ENCODE results near the gene ADD1. TPM values are rescaled to one million over a fixed set of nuclear protein-coding genes. Genes with fewer than 3 reads are reported as not detected.

Gene ADD1
- total RNA-seq, 1 experiment from 2014 or later, result 181 TPM

DNA sequence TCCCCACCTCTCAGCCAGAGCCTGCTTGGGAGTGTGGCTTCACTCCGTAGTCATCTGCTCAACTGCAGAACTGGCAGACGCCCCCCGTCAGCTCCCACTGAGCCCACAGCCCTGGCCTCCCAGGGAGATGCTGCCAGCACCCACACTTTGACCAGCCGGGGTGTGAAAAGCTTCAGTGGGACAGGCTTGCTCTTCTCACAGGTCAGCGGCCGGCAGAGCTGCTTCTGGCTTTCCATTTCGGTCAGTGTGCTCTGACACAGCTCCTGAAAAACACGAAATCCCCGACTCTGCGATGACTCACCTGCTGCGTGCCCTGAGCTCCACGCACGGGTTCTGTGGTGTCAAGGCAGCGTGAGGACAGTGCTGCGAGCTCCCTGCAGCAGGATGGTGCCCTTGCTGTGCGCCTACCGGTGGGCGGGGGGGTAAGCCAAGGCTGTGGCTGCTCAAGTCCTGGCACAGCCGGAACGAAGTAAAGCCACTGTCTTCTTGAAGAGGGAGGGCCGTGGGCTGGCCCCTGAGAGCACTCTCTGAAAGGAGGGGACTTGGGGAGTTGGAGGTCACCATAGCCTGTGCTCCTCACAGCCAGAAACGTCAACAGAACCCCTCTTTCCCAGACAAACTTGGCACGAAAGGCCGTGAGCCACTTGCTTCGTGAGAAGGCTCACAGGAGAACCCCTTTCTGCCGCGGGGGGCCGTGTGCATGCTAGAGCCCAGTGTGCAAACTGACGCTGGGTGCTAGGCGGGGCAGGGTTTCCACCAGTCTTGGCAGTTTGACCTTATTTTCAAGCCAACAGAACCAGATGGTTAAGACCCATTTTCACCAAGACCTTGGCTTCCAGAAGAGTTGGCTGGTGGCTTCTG, 96.0 kb downstream of the ADD1 start:
- Histone ChIP-seq H3K9me3 (ENCODE audit: insufficient read depth, low read depth) (no peaks in the 10 kb centered on the region), H3K4me3 (no peak overlapping the region), H3K27me3 (ENCODE audit: insufficient read depth, low read depth) (no peaks in the 10 kb centered on the region), H3K36me3 (ENCODE audit: low read depth) (no peaks in the 10 kb centered on the region), H3F3A (ENCODE audit: insufficient read depth, low read depth) (peaks cover 35% of the 10 kb centered on the region), H3K4me2 (no peak overlapping the region), H4K20me1 (ENCODE audit: insufficient read depth) (peaks cover 13% of the 10 kb centered on the region), H3K27ac (no peak overlapping the region), H3K79me2 (ENCODE audit: low read depth) (peaks cover 12% of the 10 kb centered on the region), H3K9me2 (ENCODE audit: insufficient read depth) (no peaks in the 10 kb centered on the region), H3K4me1 (replicated peaks; ENCODE audit: insufficient read depth) (peaks cover 26% of the 10 kb centered on the region), H2AFZ (no peak overlapping the region)
- BruUV-seq (replicated peaks), result no TSS peak
- TF ChIP-seq, protein P1, sequence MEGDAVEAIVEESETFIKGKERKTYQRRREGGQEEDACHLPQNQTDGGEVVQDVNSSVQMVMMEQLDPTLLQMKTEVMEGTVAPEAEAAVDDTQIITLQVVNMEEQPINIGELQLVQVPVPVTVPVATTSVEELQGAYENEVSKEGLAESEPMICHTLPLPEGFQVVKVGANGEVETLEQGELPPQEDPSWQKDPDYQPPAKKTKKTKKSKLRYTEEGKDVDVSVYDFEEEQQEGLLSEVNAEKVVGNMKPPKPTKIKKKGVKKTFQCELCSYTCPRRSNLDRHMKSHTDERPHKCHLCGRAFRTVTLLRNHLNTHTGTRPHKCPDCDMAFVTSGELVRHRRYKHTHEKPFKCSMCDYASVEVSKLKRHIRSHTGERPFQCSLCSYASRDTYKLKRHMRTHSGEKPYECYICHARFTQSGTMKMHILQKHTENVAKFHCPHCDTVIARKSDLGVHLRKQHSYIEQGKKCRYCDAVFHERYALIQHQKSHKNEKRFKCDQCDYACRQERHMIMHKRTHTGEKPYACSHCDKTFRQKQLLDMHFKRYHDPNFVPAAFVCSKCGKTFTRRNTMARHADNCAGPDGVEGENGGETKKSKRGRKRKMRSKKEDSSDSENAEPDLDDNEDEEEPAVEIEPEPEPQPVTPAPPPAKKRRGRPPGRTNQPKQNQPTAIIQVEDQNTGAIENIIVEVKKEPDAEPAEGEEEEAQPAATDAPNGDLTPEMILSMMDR (conservative IDR thresholded peaks at IDR 0.05), result no peak
- TF ChIP-seq EZH2 (IDR thresholded peaks at IDR 0.05; ENCODE audit: low read depth), result no peak
- POLR2A ChIA-PET (ENCODE audit: unreplicated experiment), result no interaction called here
- intact Hi-C loops (cut with micrococcal nuclease; ENCODE audit: unreplicated experiment), result no loop called here
- DNase-seq, result no peak
- CTCF ChIA-PET, result no interaction called here

GRCh38 chr4:2940267-2941137, 96.9 kb downstream of the ADD1 start:
- H2AFZ ChIP-seq, result no peak overlapping the region
- H3F3A ChIP-seq (ENCODE audit: insufficient read depth, low read depth), result peaks cover 33% of the 10 kb centered on the region
- CTCF ChIA-PET, result no interaction called here
- peaks cover 5% of the 10 kb centered on the region; the same call in 1 of the 2 replicates for H3K79me2 ChIP-seq (ENCODE audit: low read depth)
- no peaks in the 10 kb centered on the region for H3K9me3 ChIP-seq (ENCODE audit: insufficient read depth, low read depth)
- POLR2A ChIA-PET (ENCODE audit: unreplicated experiment), result interaction anchor here (0.6 kb wide), 1 partner anchor 23 kb away, joined by 3 read pairs; the partner anchor contains the start of gene GRK4
- no peaks in the 10 kb centered on the region for H3K9me2 ChIP-seq (ENCODE audit: insufficient read depth)
- no peak overlapping the region for H3K4me2 ChIP-seq
- TF ChIP-seq, protein P1 (conservative IDR thresholded peaks at IDR 0.05), result no peak
- no peak for TF ChIP-seq EZH2 (IDR thresholded peaks at IDR 0.05; ENCODE audit: low read depth)
- intact Hi-C loops (cut with micrococcal nuclease; ENCODE audit: unreplicated experiment), result no loop called here
- no peak overlapping the region for H3K4me3 ChIP-seq
- H3K36me3 ChIP-seq (ENCODE audit: low read depth), result no peaks in the 10 kb centered on the region
- DNase-seq, result no peak
- no peak overlapping the region for H3K27ac ChIP-seq
- no peaks in the 10 kb centered on the region for H3K27me3 ChIP-seq (ENCODE audit: insufficient read depth, low read depth)
- peaks cover 13% of the 10 kb centered on the region for H4K20me1 ChIP-seq (ENCODE audit: insufficient read depth)
- no TSS peak for BruUV-seq (replicated peaks)
- peaks cover 26% of the 10 kb centered on the region for H3K4me1 ChIP-seq (replicated peaks; ENCODE audit: insufficient read depth)

- intact Hi-C loops (cut with micrococcal nuclease; ENCODE audit: unreplicated experiment), result no loop called here
- BruUV-seq (replicated peaks), result no TSS peak
- Histone ChIP-seq H3K27me3 (ENCODE audit: insufficient read depth, low read depth) (no peaks in the 10 kb centered on the region), H3K36me3 (ENCODE audit: low read depth) (no peaks in the 10 kb centered on the region), H3K4me2 (no peak overlapping the region), H4K20me1 (ENCODE audit: insufficient read depth) (peaks cover 11% of the 10 kb centered on the region), H3F3A (ENCODE audit: insufficient read depth, low read depth) (peaks cover 26% of the 10 kb centered on the region), H3K9me3 (ENCODE audit: insufficient read depth, low read depth) (no peaks in the 10 kb centered on the region), H3K27ac (no peak overlapping the region), H3K9me2 (ENCODE audit: insufficient read depth) (no peaks in the 10 kb centered on the region), H3K79me2 (ENCODE audit: low read depth) (peaks cover 3% of the 10 kb centered on the region; the same call in 1 of the 2 replicates), H2AFZ (no peak overlapping the region), H3K4me1 (replicated peaks; ENCODE audit: insufficient read depth) (peaks cover 17% of the 10 kb centered on the region), H3K4me3 (no peak overlapping the region)
- POLR2A ChIA-PET (ENCODE audit: unreplicated experiment), result interaction anchor here (0.6 kb wide), 1 partner anchor 22 kb away, joined by 3 read pairs; the partner anchor contains the start of gene GRK4
- CTCF ChIA-PET, result no interaction called here
- DNase-seq, result no peak
- no peak for TF ChIP-seq EZH2 (IDR thresholded peaks at IDR 0.05; ENCODE audit: low read depth)
- TF ChIP-seq, protein P1 (conservative IDR thresholded peaks at IDR 0.05), result no peak
These were observed 97.7 kb downstream of the ADD1 start for GRCh38 chr4:2941138-2942036.
